Calu3 (cell line): ENCODE data around the gene OR2AG2. TPM values are rescaled to one million over a fixed set of nuclear protein-coding genes. Genes with fewer than 3 reads are reported as not detected.

Experiments used
- BruUV-seq: library from RNA; stranded (reverse); fragments of 400-500 nt; replicated peaks from 2 replicates; lab custom pipeline; 2021; lab: Mats Ljungman, UMichigan
- CTCF ChIA-PET: fragments of 300-600 bp; sonication (Branson Sonifier 250); formaldehyde crosslinking; loops from one replicate; lab custom pipeline; 2022; ENCODE audit warnings: antibody characterized with exemption; lab: Charles Lee
- DNase-seq: peaks from one replicate; pipeline ENCODE4 v3.0.0; 2022
- H3K27ac Mint-ChIP-seq: one replicate; pipeline ENCODE4 v1.8.0; 2022; ENCODE audit warnings: mixed read lengths; ENCODE audit not compliant: unreplicated experiment
- H3K27me3 Mint-ChIP-seq: one replicate; pipeline ENCODE4 v1.8.0; 2022; ENCODE audit warnings: mixed read lengths; ENCODE audit not compliant: unreplicated experiment
- H3K36me3 Mint-ChIP-seq: one replicate; pipeline ENCODE4 v1.8.0; 2022; ENCODE audit warnings: mild to moderate bottlenecking, moderate library complexity, mixed read lengths; ENCODE audit not compliant: insufficient read depth, unreplicated experiment
- H3K4me1 Mint-ChIP-seq: one replicate; pipeline ENCODE4 v1.8.0; 2022; ENCODE audit warnings: mild to moderate bottlenecking, low read depth, mixed read lengths; ENCODE audit not compliant: unreplicated experiment
- H3K4me3 Mint-ChIP-seq: one replicate; pipeline ENCODE4 v1.8.0; 2022; ENCODE audit warnings: mild to moderate bottlenecking, low read depth, moderate library complexity, mixed read lengths; ENCODE audit not compliant: unreplicated experiment
- H3K9me3 Mint-ChIP-seq: one replicate; pipeline ENCODE4 v1.8.0; 2022; ENCODE audit warnings: low read depth, mixed read lengths; ENCODE audit not compliant: unreplicated experiment
- CTCF ChIP-seq: fragments of 200-600 bp; IDR thresholded peaks from one replicate; pipeline ENCODE4 v1.8.0; 2022; ENCODE audit warnings: antibody characterized with exemption; ENCODE audit not compliant: unreplicated experiment
- intact Hi-C: fragments of 100-400 bp; cut with micrococcal nuclease; formaldehyde crosslinking; loops from one replicate; pipeline ENCODE4 v1.10.0; 2022; ENCODE audit not compliant: unreplicated experiment
- total RNA-seq: library from RNA; stranded (reverse); gene quantifications from 2 replicates; pipeline ENCODE4 v1.2.3, GENCODE V29; 2022

Gene OR2AG2
- total RNA-seq, 1 experiment from 2014 or later, result not detected

- H3K4me1 Mint-ChIP-seq, result no peaks in the 10 kb centered on the region
- no peak for DNase-seq
- CTCF ChIA-PET, result no interaction called here
- H3K27ac Mint-ChIP-seq, result no peak overlapping the region
- no peak overlapping the region for H3K4me3 Mint-ChIP-seq
- TF ChIP-seq CTCF, result no peak
- intact Hi-C loops, result no loop called here
- BruUV-seq, result no TSS peak
- no peaks in the 10 kb centered on the region for H3K9me3 Mint-ChIP-seq
- H3K36me3 Mint-ChIP-seq, result no peaks in the 10 kb centered on the region
- peaks cover 56% of the 10 kb centered on the region for H3K27me3 Mint-ChIP-seq
These were observed 37.2 kb downstream of the OR2AG2 start for GRCh38 chr11:6734616-6735015.

- Mint-ChIP-seq H3K27me3 (peaks cover 61% of the 10 kb centered on the region), H3K4me1 (no peaks in the 10 kb centered on the region), H3K27ac (no peak overlapping the region), H3K36me3 (no peaks in the 10 kb centered on the region), H3K9me3 (no peaks in the 10 kb centered on the region), H3K4me3 (no peak overlapping the region)
- DNase-seq, result no peak
- CTCF ChIA-PET, result no interaction called here
- intact Hi-C loops, result no loop called here
- no peak for TF ChIP-seq CTCF
- no TSS peak for BruUV-seq
These were observed 38.2 kb downstream of the OR2AG2 start for GRCh38 chr11:6733326-6734275.

- CTCF ChIA-PET, result no interaction called here
- peaks cover 65% of the 10 kb centered on the region for H3K27me3 Mint-ChIP-seq
- no peaks in the 10 kb centered on the region for H3K4me1 Mint-ChIP-seq
- H3K9me3 Mint-ChIP-seq, result no peaks in the 10 kb centered on the region
- intact Hi-C loops, result no loop called here
- no peak overlapping the region for H3K4me3 Mint-ChIP-seq
- no TSS peak for BruUV-seq
- H3K36me3 Mint-ChIP-seq, result peaks cover 3% of the 10 kb centered on the region
- DNase-seq, result no peak
- H3K27ac Mint-ChIP-seq, result no peak overlapping the region
- TF ChIP-seq CTCF, result no peak
These were observed 43.6 kb downstream of the OR2AG2 start for GRCh38 chr11:6727971-6728760.

GRCh38 chr11:6725386-6725896 is 46.3 kb downstream of the OR2AG2 start:
- Mint-ChIP-seq H3K9me3 (no peaks in the 10 kb centered on the region), H3K27me3 (peaks cover 91% of the 10 kb centered on the region), H3K4me3 (no peak overlapping the region), H3K36me3 (peaks cover 9% of the 10 kb centered on the region), H3K4me1 (no peaks in the 10 kb centered on the region), H3K27ac (no peak overlapping the region)
- CTCF ChIA-PET, result no interaction called here
- DNase-seq, result no peak
- BruUV-seq, result no TSS peak
- TF ChIP-seq CTCF, result no peak
- intact Hi-C loops, result no loop called here
